HG02970 (cell line): Measurements from ENCODE around the gene LOXL1.

Experiments
- ATAC-seq: cut with Tn5 transposase; IDR thresholded peaks from one replicate; pipeline ENCODE4 v1.9.1; 2021; ENCODE audit warnings: mild to moderate bottlenecking, moderate library complexity, moderate number of reproducible peaks; ENCODE audit not compliant: unreplicated experiment, low FRiP score

Gene LOXL1

DNA sequence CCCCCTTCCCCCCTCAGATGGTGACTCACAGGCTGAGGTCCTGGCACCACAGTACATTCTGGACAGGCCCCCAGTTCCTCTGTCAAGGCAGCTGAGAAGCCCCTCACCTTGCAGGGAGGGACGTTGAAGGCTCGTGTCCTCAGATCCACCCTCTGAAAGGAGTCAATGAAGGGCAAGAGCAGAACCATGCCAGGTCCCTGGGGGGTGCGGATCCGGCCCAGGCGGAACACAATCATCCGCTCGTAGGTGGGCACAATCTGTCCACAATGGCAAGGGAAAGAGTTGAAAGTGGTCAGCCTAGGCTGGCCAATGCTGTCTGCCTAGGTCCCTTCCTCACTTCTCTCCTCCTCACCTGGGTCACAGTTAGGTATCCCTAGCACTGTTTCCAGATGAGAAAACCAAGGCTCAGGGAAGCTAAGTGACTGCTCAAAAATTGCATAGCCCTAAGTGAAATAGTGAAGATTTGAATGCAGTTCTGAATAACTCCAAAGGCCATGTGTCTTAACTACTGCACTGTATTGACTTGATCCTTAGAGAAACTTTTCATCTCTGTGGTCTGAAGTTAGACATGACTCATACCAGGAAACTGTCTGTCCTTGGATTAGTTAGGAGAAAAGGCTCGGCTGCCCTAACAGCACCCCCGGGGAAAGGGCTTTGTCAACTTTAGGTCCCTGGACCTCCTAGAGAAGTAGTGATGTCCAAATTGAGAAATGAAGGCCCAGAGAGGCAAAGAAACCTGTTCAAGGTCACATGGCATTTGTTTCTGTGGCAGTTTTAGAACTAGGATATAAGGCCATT, 62.9 kb downstream of the LOXL1 start:
- no peak for ATAC-seq

- ATAC-seq, result no peak
Observed at GRCh38 chr15:73990250-73991005, 64.2 kb downstream of the LOXL1 start.

DNA sequence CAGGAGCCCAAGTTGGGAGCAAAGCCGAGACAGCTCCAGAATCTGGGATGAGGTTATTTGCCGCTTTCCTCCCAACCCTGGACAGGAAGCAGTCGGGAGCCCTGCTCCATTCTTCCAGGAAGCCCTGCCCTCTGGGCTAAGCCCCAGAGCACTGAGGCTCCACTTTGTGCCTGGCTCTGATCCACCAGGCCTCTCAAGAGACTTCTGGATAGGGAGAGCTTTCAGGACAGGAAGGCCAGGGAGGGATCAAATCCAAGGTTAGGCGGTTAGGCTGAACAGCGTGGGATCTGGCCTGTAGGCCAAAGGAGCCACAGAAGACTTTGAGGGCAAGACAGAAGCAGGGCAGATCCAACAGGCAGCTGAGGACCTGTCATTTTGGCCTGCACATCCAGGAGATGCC, 65.0 kb downstream of the LOXL1 start:
- ATAC-seq, result no peak

GRCh38 chr15:73991726-73992593, 65.7 kb downstream of the LOXL1 start, which contains the start of gene STOML1:
TSS of gene STOML1 (minus strand) at chr15:73992295. CDS start at chr15:73992223, 72 bp downstream.
- ATAC-seq, result peak; percentile 71

GRCh38 chr15:73992594-73992898, 66.3 kb downstream of the LOXL1 start:
- ATAC-seq, result no peak

DNA sequence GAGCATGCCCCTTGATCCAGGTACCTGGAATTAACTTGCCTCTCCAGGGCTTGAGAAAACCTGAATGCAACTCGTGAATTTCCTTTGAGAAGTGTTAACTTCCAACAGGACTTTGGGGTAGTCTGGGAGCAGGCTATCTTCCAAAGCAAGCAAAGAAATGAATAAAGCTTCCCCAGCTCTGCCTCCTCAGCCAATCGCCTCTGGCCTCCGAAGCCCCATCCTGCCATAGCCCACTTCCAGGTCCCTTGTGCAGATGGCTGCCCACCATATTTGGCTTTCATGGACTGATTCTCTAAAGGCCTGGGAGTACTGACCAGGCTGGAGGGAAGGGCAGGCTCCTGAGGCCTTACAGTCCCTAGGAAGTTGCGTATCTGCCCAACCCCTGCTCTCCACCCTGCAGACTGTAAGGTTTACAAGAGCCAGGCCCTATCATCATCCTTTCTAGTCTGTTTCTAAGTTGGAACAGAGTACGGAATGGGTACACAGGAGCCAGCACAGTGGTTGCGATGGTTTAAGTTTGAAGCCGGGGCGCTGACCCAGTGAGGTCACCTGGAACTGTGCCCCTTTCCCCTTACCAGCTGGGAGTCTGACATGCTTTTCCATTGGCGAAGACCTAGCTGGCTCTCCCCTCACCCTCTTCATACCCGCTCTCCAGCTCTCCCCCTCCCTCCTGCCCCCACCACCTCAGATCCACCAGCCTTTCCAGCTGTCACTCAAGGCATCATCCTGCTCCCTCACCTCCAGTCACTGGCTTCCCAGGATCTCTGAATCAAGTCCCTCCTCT, 67.1 kb downstream of the LOXL1 start:
- ATAC-seq, result no peak

GRCh38 chr15:73994413-73994883, 68.2 kb downstream of the LOXL1 start, which contains the start of gene PML:
TSS of gene PML (plus strand) at chr15:73994716. CDS start at chr15:73994813, 97 bp downstream.
- ATAC-seq, result peak; percentile 70

- ATAC-seq, result no peak
Observed at GRCh38 chr15:73994912-73995622, 68.8 kb downstream of the LOXL1 start.

DNA sequence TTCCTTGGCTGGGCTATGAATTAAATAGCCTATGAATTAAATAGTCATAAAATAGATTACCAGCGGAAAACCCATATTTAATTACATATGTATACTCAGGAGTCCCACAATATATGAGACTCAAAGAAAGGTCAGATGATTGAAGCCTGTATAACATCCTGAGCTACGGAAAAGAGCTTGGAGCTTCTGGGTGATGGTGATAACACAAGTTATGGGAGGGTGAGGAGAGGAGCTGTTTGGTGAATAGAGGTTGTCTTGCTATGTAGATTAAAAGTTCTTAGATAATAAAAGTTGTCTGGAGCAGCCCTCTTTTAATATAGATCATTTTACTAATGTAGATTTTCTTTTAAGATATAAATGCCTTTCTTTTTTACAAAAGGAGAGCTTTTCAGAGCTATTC, 70.0 kb downstream of the LOXL1 start:
- ATAC-seq, result no peak

DNA sequence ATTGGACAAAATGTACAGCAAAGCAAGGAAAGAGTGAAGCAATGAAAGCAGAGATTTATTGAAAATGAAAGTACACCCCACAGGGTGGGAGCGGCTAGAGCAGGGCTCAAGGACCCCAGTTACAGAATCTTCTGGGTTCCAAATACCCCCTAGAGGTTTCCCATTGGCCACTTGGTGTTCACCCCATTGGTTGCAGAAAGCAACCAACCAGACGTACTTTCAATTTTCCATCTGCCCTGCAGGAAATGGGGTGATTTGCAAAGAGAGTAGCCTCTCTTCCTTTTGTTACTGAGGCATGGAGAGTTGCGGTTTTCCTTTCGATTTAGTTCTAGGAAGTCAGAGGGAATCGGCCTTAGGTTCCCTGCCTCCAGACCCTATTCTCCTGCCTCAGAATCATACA, 70.7 kb downstream of the LOXL1 start:
- ATAC-seq, result no peak

DNA sequence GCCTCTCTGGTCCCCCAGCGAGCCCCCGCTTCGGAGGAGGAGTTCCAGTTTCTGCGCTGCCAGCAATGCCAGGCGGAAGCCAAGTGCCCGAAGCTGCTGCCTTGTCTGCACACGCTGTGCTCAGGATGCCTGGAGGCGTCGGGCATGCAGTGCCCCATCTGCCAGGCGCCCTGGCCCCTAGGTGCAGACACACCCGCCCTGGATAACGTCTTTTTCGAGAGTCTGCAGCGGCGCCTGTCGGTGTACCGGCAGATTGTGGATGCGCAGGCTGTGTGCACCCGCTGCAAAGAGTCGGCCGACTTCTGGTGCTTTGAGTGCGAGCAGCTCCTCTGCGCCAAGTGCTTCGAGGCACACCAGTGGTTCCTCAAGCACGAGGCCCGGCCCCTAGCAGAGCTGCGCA, 71.7 kb downstream of the LOXL1 start:
- ATAC-seq, result no peak
